IPS DF 6.9 (cell line): ENCODE data around the gene SUFU.

Experiments
- DNase-seq: peaks from one replicate; pipeline ENCODE4 v3.0.0-alpha.2; 2013; ENCODE audit warnings: low read depth, low spot score
- H3K27ac ChIP-seq: one replicate; pipeline ENCODE4 v1.5.1; 2013; ENCODE audit warnings: low read length, control low read depth
- H3K27me3 ChIP-seq: 2 replicates; pipeline ENCODE4 v1.6.1; 2013; ENCODE audit warnings: mild to moderate bottlenecking, low read length; ENCODE audit not compliant: control insufficient read depth, insufficient read depth
- H3K36me3 ChIP-seq: 2 replicates; pipeline ENCODE4 v1.6.1; 2013; ENCODE audit warnings: low read length; ENCODE audit not compliant: control insufficient read depth, insufficient read depth
- H3K4me1 ChIP-seq: 2 replicates; pipeline ENCODE4 v1.6.1; 2013; ENCODE audit warnings: low read length; ENCODE audit not compliant: control insufficient read depth, insufficient read depth
- H3K4me3 ChIP-seq: 2 replicates; pipeline ENCODE4 v1.5.1; 2013; ENCODE audit warnings: mild to moderate bottlenecking, low read length
- H3K9me3 ChIP-seq: 2 replicates; pipeline ENCODE4 v1.6.1; 2013; ENCODE audit warnings: low read length, inconsistent platforms; ENCODE audit not compliant: control insufficient read depth, insufficient read depth
- WGBS: extraction: QIAGEN DNeasy Blood & Tissue Kit; methylation state at CpG from one replicate; pipeline ENCODE4 v1.1.7; 2013; ENCODE audit warnings: mixed read lengths, missing lambda C conversion rate; ENCODE audit not compliant: insufficient read length, insufficient coverage; 5-methylcytosine and 5-hydroxymethylcytosine counted together

SUFU gene

DNA sequence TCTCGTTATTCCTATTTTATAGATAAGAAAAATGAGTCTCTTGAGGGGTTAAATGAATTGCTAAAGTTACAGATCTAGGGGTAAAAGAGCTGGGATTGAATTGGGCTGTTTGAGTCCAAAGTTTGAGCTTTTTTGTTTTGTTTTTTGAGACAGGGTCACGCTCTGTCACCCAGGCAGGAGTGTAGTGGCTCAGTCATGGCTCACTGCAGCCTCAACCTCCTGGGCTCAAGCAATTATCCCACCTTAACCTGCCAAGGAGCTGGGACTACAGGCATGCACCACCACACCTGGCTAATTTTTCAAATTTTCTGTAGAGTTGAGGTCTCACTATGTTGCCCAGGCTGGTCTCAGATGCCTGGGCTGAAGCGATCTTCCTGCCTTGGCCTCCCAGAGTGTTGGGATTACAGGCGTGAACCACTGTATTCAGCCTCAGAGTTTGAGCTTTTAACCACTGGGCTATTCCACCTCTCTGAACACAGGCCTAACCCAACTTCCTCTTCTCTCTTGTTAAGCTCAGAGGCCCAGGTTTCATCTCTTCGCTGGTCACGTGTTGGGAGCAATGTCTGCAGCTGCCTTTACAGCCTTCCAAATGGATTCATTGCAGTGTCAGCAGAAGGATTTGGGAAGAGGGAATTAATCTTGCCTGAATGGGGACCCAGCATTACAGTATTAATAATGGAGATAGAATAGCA is 8.0 kb downstream of the SUFU start:
- H3K9me3 ChIP-seq = no peaks in the 10 kb centered on the region
- no peak overlapping the region for H3K4me3 ChIP-seq
- H3K27me3 ChIP-seq = no peaks in the 10 kb centered on the region
- no peak for DNase-seq
- no peaks in the 10 kb centered on the region; the same call in 1 of the 2 replicates for H3K36me3 ChIP-seq
- H3K27ac ChIP-seq = no peak overlapping the region
- no CpG with 5 or more reads among the region's 6 CpGs for WGBS
- H3K4me1 ChIP-seq = no peaks in the 10 kb centered on the region; the same call in 1 of the 2 replicates

- no peak for DNase-seq
- peaks cover 3% of the 10 kb centered on the region; the same call in 1 of the 2 replicates for H3K36me3 ChIP-seq
- WGBS = no CpG with 5 or more reads among the region's 12 CpGs
- no peak overlapping the region for H3K27ac ChIP-seq
- H3K27me3 ChIP-seq = no peaks in the 10 kb centered on the region
- H3K4me1 ChIP-seq = no peaks in the 10 kb centered on the region; the same call in 1 of the 2 replicates
- H3K4me3 ChIP-seq = no peak overlapping the region
- H3K9me3 ChIP-seq = no peaks in the 10 kb centered on the region
Observed at GRCh38 chr10:102514487-102515311, 10.9 kb downstream of the SUFU start.

DNA sequence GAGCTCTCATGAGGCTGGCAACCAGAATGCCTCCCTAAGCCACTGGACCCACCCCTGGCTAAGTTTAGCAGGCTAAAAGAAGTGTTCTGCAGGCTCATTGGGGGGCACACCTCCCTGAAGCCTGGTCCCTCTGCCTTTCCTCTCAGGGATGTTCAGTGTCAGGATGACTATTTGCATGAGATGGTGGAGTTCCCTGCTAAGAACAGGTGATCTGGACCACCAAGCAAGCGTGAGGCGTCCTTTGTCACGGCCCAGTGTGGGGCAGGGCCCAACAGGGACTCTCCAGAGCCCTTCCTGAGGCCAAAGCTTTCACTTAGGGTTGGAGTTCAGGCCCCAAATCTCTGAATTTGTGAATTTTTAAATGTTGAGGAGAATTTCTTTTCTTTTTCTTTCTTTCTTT is 12.0 kb downstream of the SUFU start:
- no peaks in the 10 kb centered on the region for H3K27me3 ChIP-seq
- no peaks in the 10 kb centered on the region for H3K9me3 ChIP-seq
- WGBS = no CpG with 5 or more reads among the region's 3 CpGs
- no peak overlapping the region for H3K4me3 ChIP-seq
- H3K36me3 ChIP-seq = peaks cover 3% of the 10 kb centered on the region; the same call in 1 of the 2 replicates
- H3K27ac ChIP-seq = no peak overlapping the region
- DNase-seq = no peak
- H3K4me1 ChIP-seq = no peaks in the 10 kb centered on the region; the same call in 1 of the 2 replicates

- no peaks in the 10 kb centered on the region for H3K9me3 ChIP-seq
- H3K4me1 ChIP-seq = no peaks in the 10 kb centered on the region; the same call in 1 of the 2 replicates
- no peak for DNase-seq
- WGBS = no CpG with 5 or more reads among the region's 3 CpGs
- H3K36me3 ChIP-seq = peaks cover 3% of the 10 kb centered on the region; the same call in 1 of the 2 replicates
- H3K27me3 ChIP-seq = no peaks in the 10 kb centered on the region
- no peak overlapping the region for H3K27ac ChIP-seq
- H3K4me3 ChIP-seq = no peak overlapping the region
Observed at GRCh38 chr10:102517553-102517952, 13.8 kb downstream of the SUFU start.

DNA sequence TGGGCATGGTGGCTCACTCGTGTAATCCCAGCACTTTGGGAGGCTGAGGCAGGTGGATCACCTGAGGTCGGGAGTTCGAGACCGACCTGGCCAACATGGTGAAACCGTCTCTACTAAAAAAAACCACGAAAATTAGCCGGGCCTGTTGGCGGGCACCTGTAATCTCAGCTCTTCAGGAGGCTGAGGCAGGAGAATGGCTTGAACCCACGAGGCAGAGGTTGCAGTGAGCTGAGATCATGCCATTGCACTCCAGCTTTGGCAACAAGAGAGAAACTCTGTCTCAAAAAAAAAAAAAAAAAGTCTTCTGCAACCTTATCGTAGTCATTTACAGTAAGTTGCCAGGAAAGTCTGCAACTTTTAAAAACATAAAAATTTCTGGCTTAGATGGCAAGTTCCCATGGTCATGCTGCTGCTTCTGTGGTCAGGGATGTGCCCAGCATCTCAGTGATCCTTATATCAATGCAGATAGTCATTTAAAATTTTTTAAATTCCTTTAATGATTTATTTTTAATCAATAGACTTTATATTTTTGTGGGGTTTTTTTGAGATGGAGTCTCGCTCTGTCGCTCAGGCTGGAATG is 15.6 kb downstream of the SUFU start:
- H3K27ac ChIP-seq = no peak overlapping the region
- no peak for DNase-seq
- no peak overlapping the region for H3K4me3 ChIP-seq
- no CpG with 5 or more reads among the region's 12 CpGs for WGBS
- H3K27me3 ChIP-seq = no peaks in the 10 kb centered on the region
- 0 out of 2 replicates have a peak, but pooled peaks cover 3% of the 10 kb centered on the region for H3K36me3 ChIP-seq
- H3K9me3 ChIP-seq = no peaks in the 10 kb centered on the region
- H3K4me1 ChIP-seq = no peaks in the 10 kb centered on the region; the same call in 1 of the 2 replicates

DNA sequence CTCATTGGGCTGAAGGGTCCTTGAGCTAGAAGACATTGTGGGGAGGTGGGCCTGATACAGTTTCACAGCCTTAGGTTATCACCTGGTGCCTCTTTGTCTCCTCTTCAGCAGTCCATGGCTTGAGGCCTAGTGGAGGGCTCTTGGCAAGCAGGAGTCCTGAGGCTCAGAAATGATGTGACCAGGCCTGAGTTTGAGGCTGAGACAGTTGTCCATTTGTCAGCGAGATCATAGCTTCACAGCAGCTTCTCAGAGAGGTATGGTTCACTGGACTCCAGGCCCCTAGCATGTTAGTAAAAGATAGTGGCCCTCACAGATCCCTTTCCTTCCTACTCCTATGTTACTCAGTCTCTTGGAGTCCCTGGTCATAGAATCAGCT is 19.1 kb downstream of the SUFU start:
- no peaks in the 10 kb centered on the region for H3K4me1 ChIP-seq
- WGBS = no CpG with 5 or more reads among the region's 1 CpG
- no peaks in the 10 kb centered on the region for H3K9me3 ChIP-seq
- H3K27me3 ChIP-seq = no peaks in the 10 kb centered on the region
- no peak for DNase-seq
- H3K4me3 ChIP-seq = no peak overlapping the region
- no peak overlapping the region for H3K27ac ChIP-seq
- H3K36me3 ChIP-seq = no peaks in the 10 kb centered on the region

- WGBS = no CpG with 5 or more reads among the region's 7 CpGs
- Histone ChIP-seq H3K9me3 (no peaks in the 10 kb centered on the region), H3K4me1 (no peaks in the 10 kb centered on the region), H3K36me3 (no peaks in the 10 kb centered on the region), H3K27ac (no peak overlapping the region), H3K27me3 (no peaks in the 10 kb centered on the region), H3K4me3 (no peak overlapping the region)
- no peak for DNase-seq
Observed at GRCh38 chr10:102523250-102524029, 19.7 kb downstream of the SUFU start.

DNA sequence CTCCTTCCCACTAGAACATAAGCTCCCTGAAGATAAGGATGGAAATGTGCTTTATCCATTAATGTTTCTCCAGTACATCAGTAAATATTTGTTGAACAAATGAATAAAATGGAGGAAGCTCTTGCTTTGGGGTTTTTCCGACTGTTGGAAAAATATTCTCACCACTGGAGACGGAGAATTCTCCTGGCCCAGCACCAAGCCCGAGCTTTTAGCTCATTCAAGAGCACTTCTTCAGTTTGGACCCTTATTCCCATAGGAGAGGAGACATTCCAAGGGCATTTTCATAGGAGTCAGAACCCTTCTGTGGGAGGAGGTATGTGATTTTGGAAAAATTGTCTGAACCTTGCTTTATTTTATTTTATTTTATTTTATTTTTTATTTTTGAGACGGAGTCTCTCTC is 21.0 kb downstream of the SUFU start:
- Histone ChIP-seq H3K36me3 (no peaks in the 10 kb centered on the region), H3K4me3 (no peak overlapping the region), H3K27me3 (no peaks in the 10 kb centered on the region), H3K4me1 (no peaks in the 10 kb centered on the region), H3K27ac (no peak overlapping the region), H3K9me3 (no peaks in the 10 kb centered on the region)
- DNase-seq = no peak
- no CpG with 5 or more reads among the region's 4 CpGs for WGBS

- no peak for DNase-seq
- H3K27me3 ChIP-seq = no peaks in the 10 kb centered on the region
- no peaks in the 10 kb centered on the region for H3K36me3 ChIP-seq
- no CpG with 5 or more reads among the region's 2 CpGs for WGBS
- H3K4me1 ChIP-seq = no peaks in the 10 kb centered on the region
- H3K9me3 ChIP-seq = no peaks in the 10 kb centered on the region
- H3K27ac ChIP-seq = no peak overlapping the region
- H3K4me3 ChIP-seq = no peak overlapping the region
Observed at GRCh38 chr10:102527546-102527945, 23.8 kb downstream of the SUFU start.

DNA sequence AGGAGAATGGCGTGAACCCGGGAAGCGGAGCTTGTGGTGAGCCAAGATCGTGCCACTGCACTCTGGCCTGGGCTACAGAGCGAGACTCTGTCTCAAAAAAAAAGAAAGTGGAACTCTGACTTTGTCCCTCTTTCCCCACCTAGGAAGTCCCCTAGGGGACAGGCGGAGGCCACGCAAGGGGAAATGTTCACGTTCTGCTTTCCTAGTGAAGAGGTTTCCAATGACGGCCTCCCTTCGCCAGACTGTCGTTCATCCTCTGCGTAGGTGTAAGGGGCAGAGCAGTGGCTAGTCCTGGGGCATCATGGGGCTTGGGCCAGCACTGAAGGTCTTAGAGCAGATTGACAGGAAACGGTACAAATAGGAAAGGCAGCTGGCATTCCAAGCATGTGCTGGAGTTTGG is 30.6 kb downstream of the SUFU start:
- Histone ChIP-seq H3K4me1 (no peaks in the 10 kb centered on the region), H3K9me3 (no peaks in the 10 kb centered on the region), H3K4me3 (no peak overlapping the region), H3K27me3 (no peaks in the 10 kb centered on the region), H3K27ac (no peak overlapping the region), H3K36me3 (no peaks in the 10 kb centered on the region)
- WGBS = no CpG with 5 or more reads among the region's 13 CpGs
- no peak for DNase-seq
